ENCODE data around the gene AKT2.
A peak's percentile ranks its signal among the peaks of the same experiment; 100 is the strongest.
"Not testable (repeated sequence)": the region's sequence is repeated elsewhere in the genome, so short reads cannot be mapped to it uniquely, and the experiment has no call there.

AKT2 gene

DNA sequence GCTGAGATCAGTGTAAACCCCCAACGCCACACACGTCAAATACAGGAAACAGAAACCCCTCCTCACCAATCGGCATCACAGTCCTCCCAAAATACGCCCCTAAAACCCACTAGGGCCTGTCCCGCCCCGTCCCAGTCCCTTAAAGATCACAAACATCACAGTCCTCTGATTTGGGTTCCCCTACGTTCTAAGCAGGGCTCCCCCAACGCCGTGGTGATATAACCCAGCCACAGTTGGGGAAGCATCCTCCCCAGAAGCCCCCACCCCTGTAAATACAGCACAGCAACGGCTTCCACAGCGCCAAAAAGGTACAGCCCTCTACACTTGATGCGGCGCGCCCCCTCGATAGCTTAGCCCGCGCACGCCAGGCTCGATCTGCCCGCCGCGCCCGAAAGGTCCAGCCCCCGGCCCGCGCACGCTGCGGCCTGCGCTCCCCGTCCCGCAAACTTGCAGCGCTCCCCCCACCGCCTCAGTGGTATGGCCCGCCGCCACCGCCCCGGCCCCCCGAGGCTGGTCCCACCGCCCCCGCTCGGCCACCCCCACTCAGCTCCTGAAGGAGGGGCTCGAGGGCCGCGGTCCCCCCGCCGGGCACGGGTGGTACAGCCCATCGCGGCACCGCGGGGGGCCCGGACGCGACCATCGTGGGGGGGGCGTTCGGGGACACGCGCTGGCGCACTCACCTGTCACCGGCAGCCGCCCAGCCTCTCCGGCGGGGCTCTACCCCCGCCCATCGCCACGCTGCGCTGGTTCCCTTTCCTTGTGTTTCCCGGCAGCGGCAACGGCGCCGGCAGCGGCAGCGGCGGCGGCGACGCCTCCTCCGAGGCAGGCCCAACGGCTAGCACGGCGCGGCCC lies at the start of gene AKT2:
AKT2 (minus strand) TSS at position 845 of the 852 bp plus-strand sequence. CDS start 20,078 bp downstream, outside the sequence.
- peak; percentile 40 to 68 for DNase-seq (ENCODE audit: low read depth in 1 of 2, low spot score in 1 of 2)

DNA sequence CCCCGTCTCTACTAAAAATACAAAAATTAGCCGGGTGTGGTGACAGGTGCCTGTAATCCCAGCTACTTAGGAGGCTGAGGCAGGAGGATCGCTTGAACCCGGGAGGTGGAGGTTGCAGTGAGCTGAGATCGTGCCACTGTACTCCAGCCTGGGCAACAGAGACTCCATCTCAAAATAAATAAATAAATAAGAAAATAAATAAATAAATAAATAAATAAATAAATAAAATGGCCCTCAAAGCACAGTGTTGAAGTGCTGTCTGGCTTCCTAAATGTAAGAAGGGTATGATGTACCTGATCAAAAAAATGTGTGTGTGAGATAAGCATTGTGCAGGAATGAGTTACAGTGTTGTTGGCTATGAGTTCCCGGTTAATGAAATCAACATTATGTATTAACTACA lies 47.9 kb upstream of the AKT2 start:
- not testable (repeated sequence) for DNase-seq (ENCODE audit: low read depth in 1 of 2, low spot score in 1 of 2)

GRCh38 chr19:40332669-40333068 lies 47.5 kb upstream of the AKT2 start:
- DNase-seq (ENCODE audit: low read depth in 1 of 2, low spot score in 1 of 2) = no peak

- no peak for DNase-seq (ENCODE audit: low read depth in 1 of 2, low spot score in 1 of 2)
These were observed 45.9 kb upstream of the AKT2 start for GRCh38 chr19:40331052-40331451.

DNA sequence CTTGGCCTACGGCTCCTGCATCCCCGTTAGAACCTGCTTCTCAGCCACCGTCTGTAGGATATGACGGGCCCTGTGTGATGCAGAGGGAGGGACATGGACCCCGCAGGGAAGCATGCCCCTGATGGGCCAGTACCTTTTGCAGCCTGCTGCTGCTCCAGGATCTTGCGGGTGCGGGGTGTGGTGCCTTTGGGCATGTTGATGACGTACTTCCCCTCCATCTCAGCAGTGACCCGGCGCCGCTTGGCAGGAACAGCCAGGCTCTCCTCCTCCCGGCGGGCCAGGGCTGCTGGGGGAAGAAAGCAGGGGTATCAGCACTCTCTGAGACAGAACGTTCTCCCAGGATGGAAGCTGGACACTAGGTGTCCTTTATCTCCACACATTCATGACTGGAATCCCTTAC lies 41.1 kb upstream of the AKT2 start:
- DNase-seq (ENCODE audit: low read depth in 1 of 2, low spot score in 1 of 2) = no peak

- DNase-seq (ENCODE audit: low read depth in 1 of 2, low spot score in 1 of 2) = no peak
These were observed 38.6 kb upstream of the AKT2 start for GRCh38 chr19:40323705-40324104.

DNA sequence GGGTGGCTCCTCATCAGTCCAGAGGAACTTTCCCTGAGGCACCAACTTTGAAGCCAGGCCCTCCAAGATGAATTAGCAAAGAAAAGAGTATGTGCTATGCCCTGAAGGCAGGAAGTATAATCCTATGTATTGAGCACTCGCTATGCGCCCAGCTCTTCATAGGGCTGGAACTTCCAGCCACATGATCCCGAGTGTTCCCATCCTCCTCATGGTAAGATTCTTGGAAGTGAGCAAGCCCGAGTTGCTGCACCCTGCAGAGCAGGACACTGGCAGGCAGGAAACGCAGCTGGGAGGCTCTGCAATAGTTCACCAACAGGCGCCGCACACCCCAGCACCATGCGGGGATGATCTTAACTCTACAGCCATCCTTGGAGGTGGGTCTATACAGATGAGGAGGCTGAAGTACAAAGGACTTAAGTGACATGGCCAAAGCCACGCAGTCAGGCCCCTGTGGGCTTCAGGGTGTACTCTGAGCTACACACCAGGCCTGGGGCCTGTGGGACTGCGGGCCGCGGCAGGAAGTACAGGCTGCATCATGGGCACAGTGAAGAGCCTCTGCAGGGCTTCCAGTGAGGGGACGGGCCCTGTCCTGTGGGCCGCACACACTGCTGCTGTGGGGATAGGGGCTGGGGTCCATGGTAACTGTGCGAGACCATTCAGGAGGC lies 37.9 kb upstream of the AKT2 start:
- DNase-seq (ENCODE audit: low read depth in 1 of 2, low spot score in 1 of 2) = no peak

DNA sequence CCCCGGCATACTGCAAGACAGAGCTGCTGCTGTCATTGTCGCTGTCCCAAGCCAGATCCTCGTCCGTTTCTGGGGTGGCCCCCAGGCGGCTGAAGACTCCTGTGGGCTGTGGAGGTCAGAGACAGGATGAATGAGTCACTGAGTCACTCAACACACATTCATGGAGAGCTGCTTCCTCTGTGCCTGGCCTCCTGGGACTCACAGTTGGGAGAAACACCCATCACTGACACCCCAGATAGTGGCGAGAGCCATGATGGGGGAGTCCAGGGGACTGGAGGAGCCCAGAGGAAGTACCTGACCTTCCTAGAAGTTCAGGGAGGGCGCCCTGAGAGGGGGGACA lies 37.1 kb upstream of the AKT2 start:
- DNase-seq (ENCODE audit: low read depth in 1 of 2, low spot score in 1 of 2) = no peak

DNA sequence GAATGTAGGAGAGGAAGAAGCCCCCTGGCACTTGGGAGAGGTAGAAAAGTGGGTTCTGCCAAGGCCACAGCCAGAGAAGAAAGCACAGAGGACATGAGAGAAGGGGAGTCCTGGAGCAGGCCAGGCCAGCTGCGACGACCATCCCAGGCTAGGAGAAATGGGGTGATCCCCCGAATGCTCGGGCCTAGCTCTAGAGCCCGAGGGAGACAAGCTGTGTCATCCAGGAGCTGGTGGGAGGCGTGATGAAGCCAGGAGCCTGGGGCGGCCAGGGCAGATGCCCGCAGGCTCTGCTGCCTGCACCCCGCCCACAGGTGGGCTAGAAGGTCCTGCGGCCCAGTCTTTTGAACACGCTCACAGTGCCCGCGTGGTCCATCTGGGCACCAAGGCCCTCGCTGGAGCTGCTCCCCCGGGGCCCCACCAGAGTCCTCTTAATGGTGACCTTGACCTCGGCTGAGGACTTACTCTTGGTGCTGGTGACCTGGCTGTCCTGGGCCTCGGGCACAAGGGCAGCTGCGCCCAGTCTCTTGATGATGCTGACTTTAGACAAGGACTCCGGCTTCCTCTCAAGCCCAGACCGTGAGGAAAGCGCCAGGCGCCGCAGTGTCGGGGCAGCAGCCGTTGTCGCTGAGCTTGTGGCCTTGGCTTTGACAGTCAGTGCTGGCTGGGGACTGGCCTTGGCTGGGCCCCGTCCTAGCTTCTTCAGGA lies 36.6 kb upstream of the AKT2 start:
- no peak for DNase-seq (ENCODE audit: low read depth in 1 of 2, low spot score in 1 of 2)

DNA sequence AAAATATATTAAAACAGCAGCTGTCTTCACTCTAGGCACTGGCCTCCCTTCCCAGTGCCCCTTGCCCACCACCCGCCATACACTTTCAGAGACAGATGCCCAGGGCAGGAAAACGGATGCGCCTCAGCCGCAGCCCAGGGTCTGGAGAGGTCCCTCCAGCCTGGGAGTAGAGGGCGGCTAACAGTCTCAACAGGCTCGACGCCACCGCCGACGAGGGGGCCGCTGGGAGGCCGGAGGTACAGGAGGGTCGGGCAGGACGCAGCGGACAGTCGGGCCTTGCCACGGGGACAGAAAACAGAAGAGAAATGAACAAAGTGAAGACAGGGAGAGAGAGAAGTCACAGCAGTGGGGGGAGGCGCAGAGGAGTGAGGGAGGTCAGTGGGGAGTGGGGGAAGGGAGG lies 35.9 kb upstream of the AKT2 start:
- DNase-seq (ENCODE audit: low read depth in 1 of 2, low spot score in 1 of 2) = no peak

- DNase-seq (ENCODE audit: low read depth in 1 of 2, low spot score in 1 of 2) = no peak
These were observed 35.4 kb upstream of the AKT2 start for GRCh38 chr19:40320558-40320935.

- no peak for DNase-seq (ENCODE audit: low read depth in 1 of 2, low spot score in 1 of 2)
These were observed 32.2 kb upstream of the AKT2 start for GRCh38 chr19:40317338-40317737.

DNA sequence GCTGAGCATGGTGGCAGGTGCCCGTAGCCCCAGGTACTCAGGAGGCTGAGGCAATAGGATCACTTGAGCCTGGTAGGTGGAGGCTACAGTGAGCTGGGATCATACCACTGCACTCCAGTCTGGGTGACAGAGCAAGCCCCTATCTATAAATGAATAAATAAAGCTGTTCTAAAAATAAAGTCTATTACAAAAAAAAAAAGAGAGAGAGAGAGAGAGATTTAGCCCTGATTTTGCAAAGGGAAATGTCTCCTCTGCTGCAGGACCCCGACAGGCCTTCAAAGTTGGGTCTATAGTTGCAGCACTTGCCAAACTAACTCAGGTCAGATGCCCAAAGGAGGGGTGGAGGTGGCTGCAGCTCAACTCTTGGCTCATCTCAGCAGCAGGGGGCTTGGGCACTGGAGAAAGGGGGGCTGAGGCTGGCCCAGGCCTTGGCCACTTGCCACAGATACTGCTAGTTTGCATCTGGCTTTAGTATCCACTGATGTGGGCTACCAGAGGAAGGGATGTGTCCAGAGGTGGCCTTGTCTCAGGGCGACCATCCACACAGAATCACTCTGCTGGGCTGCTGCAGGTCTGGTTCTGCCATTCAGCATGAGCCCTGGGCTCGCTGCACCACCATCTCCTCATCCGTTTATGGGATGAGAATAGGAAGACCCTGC lies 30.8 kb upstream of the AKT2 start:
- DNase-seq (ENCODE audit: low read depth in 1 of 2, low spot score in 1 of 2) = no peak

DNA sequence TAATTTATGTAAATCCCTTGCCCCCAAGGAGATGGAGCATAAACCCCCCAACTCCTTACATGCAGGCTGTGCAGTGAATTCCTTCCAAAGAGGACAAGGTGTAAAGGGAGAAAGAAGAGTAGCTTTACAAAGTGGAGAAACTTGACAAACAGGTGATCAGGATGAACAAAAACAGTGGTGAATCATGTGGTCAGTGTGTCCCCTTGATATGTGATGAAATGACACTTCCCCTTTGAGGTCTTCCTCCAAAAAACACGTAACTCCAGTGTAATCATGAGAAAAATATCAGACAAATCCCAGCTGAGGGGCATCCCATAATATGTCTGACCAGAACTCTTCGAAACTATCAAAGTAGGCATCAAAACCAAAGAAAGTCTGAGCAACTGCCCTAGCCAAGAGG lies 29.5 kb upstream of the AKT2 start:
- no peak for DNase-seq (ENCODE audit: low read depth in 1 of 2, low spot score in 1 of 2)

DNA sequence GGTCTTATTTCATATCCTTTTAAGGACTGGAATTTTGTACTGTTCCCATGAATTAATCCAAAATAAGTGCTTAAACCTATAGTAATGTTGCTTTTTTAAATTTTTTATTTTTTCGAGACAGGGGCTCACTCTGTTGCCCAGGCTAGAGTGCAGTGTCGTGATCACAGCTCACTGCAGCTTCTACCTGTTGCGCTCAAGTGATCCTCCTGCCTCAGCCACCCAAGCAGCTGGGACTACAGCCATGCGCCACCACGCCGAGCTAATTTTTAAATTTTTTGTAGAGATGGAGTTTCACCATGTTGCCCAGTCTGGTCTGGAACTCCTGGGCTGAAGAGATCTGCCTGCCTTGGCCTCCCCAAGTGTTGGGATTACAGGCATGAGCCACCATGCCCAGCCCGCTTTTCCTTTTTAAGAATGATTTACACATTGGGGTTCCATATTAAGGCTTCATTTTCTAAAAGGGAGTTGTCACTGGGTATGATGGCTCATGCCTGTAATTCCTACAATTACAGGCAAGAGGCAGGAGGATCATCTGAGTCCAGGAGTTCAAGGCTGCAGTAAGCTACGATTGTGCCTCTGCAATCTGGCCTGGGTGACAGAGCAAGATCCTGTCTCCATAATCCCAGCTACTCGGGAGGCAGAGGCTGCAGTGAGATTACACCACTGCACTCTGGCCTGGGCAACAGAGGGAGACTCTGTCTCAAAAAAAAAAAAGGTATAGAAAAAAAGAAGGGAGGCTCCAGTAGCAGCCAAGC lies 28.3 kb upstream of the AKT2 start:
- no peak for DNase-seq (ENCODE audit: low read depth in 1 of 2, low spot score in 1 of 2)

- no peak for DNase-seq (ENCODE audit: low read depth in 1 of 2, low spot score in 1 of 2)
These were observed 27.4 kb upstream of the AKT2 start for GRCh38 chr19:40312533-40312932.

- no peak for DNase-seq (ENCODE audit: low read depth in 1 of 2, low spot score in 1 of 2)
These were observed 24.5 kb upstream of the AKT2 start for GRCh38 chr19:40309666-40310065.

DNA sequence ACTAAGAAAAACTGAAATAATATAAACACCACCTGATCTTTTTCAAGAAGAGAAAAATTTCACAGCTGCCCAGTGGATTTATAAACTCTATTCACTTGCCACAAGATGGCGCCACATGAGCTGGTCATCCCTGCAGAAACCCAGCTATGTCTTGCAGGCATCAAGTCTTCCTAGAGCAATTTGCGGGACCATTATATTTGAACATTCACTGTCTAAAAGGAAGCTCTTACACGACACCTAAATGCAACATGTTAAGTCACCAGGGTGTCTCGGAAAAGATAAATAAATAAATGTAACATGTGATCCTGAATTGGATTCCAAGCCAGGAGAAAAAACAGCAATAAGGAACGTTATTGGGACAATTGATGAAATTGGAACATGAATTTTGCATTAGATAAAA lies 20.3 kb upstream of the AKT2 start:
- DNase-seq (ENCODE audit: low read depth in 1 of 2, low spot score in 1 of 2) = peak; percentile 24 to 48

GRCh38 chr19:40304306-40304705 lies 19.2 kb upstream of the AKT2 start:
- DNase-seq (ENCODE audit: low read depth in 1 of 2, low spot score in 1 of 2) = no peak

GRCh38 chr19:40303765-40304164 lies 18.6 kb upstream of the AKT2 start:
- no peak for DNase-seq (ENCODE audit: low read depth in 1 of 2, low spot score in 1 of 2)

Data from activated T-helper 1 cell treated with anti-CD3 and anti-CD28 coated beads, Interleukin-2, amount 50 U/mL, for 16 hours (primary cell).